Psoas muscle (tissue), 8 donors: ENCODE results near the gene PPM1J. TPM values are rescaled to one million over a fixed set of nuclear protein-coding genes. Genes with fewer than 3 reads are reported as not detected.

Source experiments
- ATAC-seq, 4 donors: fragments of 200-7000 bp; cut with Tn5 transposase; one replicate each; pipeline ENCODE4 v1.9.1; 2020; ENCODE audit warnings: moderate library complexity in 3 of 4, mild to moderate bottlenecking in 2 of 4
- DNase-seq, 2 donors: peaks; one replicate each; pipeline ENCODE4 v3.0.0-alpha.2; 2020
- H3K27ac ChIP-seq: fragments of 200-600 bp; one replicate; pipeline ENCODE4 v1.8.0; 2022
- H3K27me3 ChIP-seq, 3 donors: fragments of 200-600 bp in 1 of 3; one replicate each; pipeline versions ENCODE4 v1.6.1 to v1.8.0; 2013 to 2022; ENCODE audit warnings: low read length in 2 of 3, mild to moderate bottlenecking in 2 of 3, moderate library complexity in 1 of 3; ENCODE audit not compliant: insufficient read depth in 3 of 3
- H3K36me3 ChIP-seq, 2 donors: fragments of 200-600 bp in 1 of 2; one replicate each; pipeline versions ENCODE4 v1.6.1 to v1.8.0; 2013 to 2022; ENCODE audit warnings: low read depth in 1 of 2, mild to moderate bottlenecking in 1 of 2, moderate library complexity in 1 of 2; ENCODE audit not compliant: insufficient read depth in 1 of 2
- H3K4me1 ChIP-seq: fragments of 200-600 bp; one replicate; pipeline ENCODE4 v1.8.0; 2022
- H3K4me3 ChIP-seq: fragments of 200-600 bp; one replicate; pipeline ENCODE4 v1.8.0; 2022; ENCODE audit warnings: mild to moderate bottlenecking
- H3K9me3 ChIP-seq: fragments of 200-600 bp; one replicate; pipeline ENCODE4 v1.8.0; 2022
- CTCF ChIP-seq: fragments of 200-600 bp; IDR thresholded peaks from one replicate; pipeline ENCODE4 v1.8.0; 2022; ENCODE audit warnings: antibody characterized with exemption
- WGBS, 3 donors: extraction: QIAGEN DNeasy Blood & Tissue Kit; methylation state at CpG; one replicate each; pipeline versions ENCODE4 v1.1.6 to v1.1.7; 2013; 5-methylcytosine and 5-hydroxymethylcytosine counted together
- intact Hi-C, 2 donors: fragments of 100-400 bp; cut with DNase I; formaldehyde crosslinking; loops; one replicate each; pipeline versions ENCODE4 v1.11.0 to v1.14.2; 2022
- polyA plus RNA-seq, 3 donors: library from polyadenylated mRNA; stranded (reverse); fragments of 200-250 nt; gene quantifications; one replicate each; pipeline ENCODE4 v1.2.3, GENCODE V29; 2013
- total RNA-seq, 4 donors: library from RNA; stranded (reverse); fragmentation: NEBNext Ultra II Directional in 2 of 4; extraction: Animal tissue kit (Norgen Biotek cat#: 25700) in 2 of 4; gene quantifications; one replicate each; pipeline versions ENCODE4 v1.2.1 to v1.2.4, GENCODE V29; 2021 to 2023
- donor health status: healthy with polysubstance abuse.
- donor health status: DM: no; HTN: no; CAD: no; lungs with moderate emphysema.
- donor health status: Bipolar disorder and iron deficiency.
- donor health status: healthy.
- donor health status: DM: yes; HTN: yes; CAD: no.
- donor health status: DM: no; HTN: no; CAD: no.
- donor health status: DM: no; HTN: no; CAD: no.
- donor health status: DM: yes; HTN: yes; CAD: no.

Gene PPM1J
- total and polyA plus RNA-seq, 7 donors, result 4.1 to 8.8 (median 6.0) TPM

GRCh38 chr1:112698366-112699310 is 16.5 kb downstream of the PPM1J start:
- DNase-seq (no peak), ATAC-seq (no peak)
- no peak for TF ChIP-seq CTCF
- Histone ChIP-seq H3K36me3 (peaks cover 0 to 48% of the 10 kb centered on the region in 2 donors), H3K27ac (peak overlapping the region; percentile 82), H3K4me1 (peaks cover 35% of the 10 kb centered on the region), H3K27me3 (no peaks in the 10 kb centered on the region), H3K4me3 (no peak overlapping the region), H3K9me3 (no peaks in the 10 kb centered on the region)
- 64 to 67% (median 65%) methylated on average over 17 of the region's 17 CpGs for WGBS, 3 donors
- intact Hi-C loops, result loop anchor here in 1 of 2 donors (2.0 kb wide), 1 partner anchor 24 kb away; the partner anchor contains the start of gene MOV10

- intact Hi-C loops, result loop anchor here in 1 of 2 donors (2.0 kb wide), 1 partner anchor 23 kb away; the partner anchor contains the start of gene MOV10
Observed at GRCh38 chr1:112697781-112698201, 17.3 kb downstream of the PPM1J start.

GRCh38 chr1:112696578-112697314 is 18.4 kb downstream of the PPM1J start:
- H3K4me3 ChIP-seq, result no peak overlapping the region
- no peak for ATAC-seq
- 91 to 98% (median 91%) methylated on average over 7 of the region's 7 CpGs for WGBS, 3 donors
- no peak for DNase-seq
- intact Hi-C loops, result no loop called here
- no peaks in the 10 kb centered on the region for H3K9me3 ChIP-seq
- TF ChIP-seq CTCF, result no peak
- H3K27ac ChIP-seq, result no peak overlapping the region
- no peaks in the 10 kb centered on the region for H3K27me3 ChIP-seq
- H3K36me3 ChIP-seq, result peaks cover 0 to 44% of the 10 kb centered on the region in 2 donors
- H3K4me1 ChIP-seq, result peaks cover 27% of the 10 kb centered on the region

More at GRCh38 chr1:112697781-112698201, 17.3 kb downstream of the PPM1J start:
- DNase-seq, result no peak
- Histone ChIP-seq H3K4me1 (peaks cover 35% of the 10 kb centered on the region), H3K27ac (no peak overlapping the region), H3K27me3 (no peaks in the 10 kb centered on the region), H3K9me3 (no peaks in the 10 kb centered on the region), H3K4me3 (no peak overlapping the region), H3K36me3 (peaks cover 0 to 48% of the 10 kb centered on the region in 2 donors)
- 90 to 97% (median 93%) methylated on average over 9 of the region's 9 CpGs for WGBS, 3 donors
- no peak for TF ChIP-seq CTCF
- no peak for ATAC-seq

GRCh38 chr1:112695276-112695675 is 19.9 kb downstream of the PPM1J start:
- Histone ChIP-seq H3K27me3 (no peaks in the 10 kb centered on the region), H3K27ac (no peak overlapping the region), H3K9me3 (no peaks in the 10 kb centered on the region), H3K4me3 (no peak overlapping the region), H3K4me1 (peaks cover 13% of the 10 kb centered on the region), H3K36me3 (peaks cover 0 to 49% of the 10 kb centered on the region in 2 donors)
- intact Hi-C loops, result no loop called here
- 96 to 98% (median 97%) methylated on average over 9 of the region's 9 CpGs for WGBS, 3 donors
- ATAC-seq (no peak), DNase-seq (no peak)
- TF ChIP-seq CTCF, result no peak
